OCI-LY1 (cell line): ENCODE results near the gene WWP2.

Source experiments
- H2AFZ ChIP-seq: fragments of 200-600 bp; sonication (generic), shearing (Covaris generic); 2 replicates; pipeline ENCODE4 v1.6.0; 2014; ENCODE audit warnings: antibody characterized with exemption, mild to moderate bottlenecking, low read length
- H3F3A ChIP-seq: fragments of 200-600 bp; sonication (generic), shearing (Covaris generic); 2 replicates; pipeline ENCODE4 v1.6.0; 2014; ENCODE audit warnings: mild to moderate bottlenecking, antibody characterized with exemption, low read length, moderate library complexity; ENCODE audit not compliant: insufficient read depth
- H3K27ac ChIP-seq: fragments of 200-600 bp; sonication (generic); 2 replicates; pipeline ENCODE4 v1.5.1; 2014; ENCODE audit warnings: low read length, mixed run types, mild to moderate bottlenecking, low read depth; ENCODE audit not compliant: poor library complexity, severe bottlenecking
- H3K27me3 ChIP-seq: fragments of 200-600 bp; sonication (generic); 2 replicates; pipeline ENCODE4 v1.6.0; 2014; ENCODE audit warnings: antibody characterized with exemption, mild to moderate bottlenecking, low read length, moderate library complexity; ENCODE audit not compliant: insufficient read depth
- H3K36me3 ChIP-seq: fragments of 200-600 bp; sonication (generic); 2 replicates; pipeline ENCODE4 v1.6.1; 2014; ENCODE audit warnings: mild to moderate bottlenecking, antibody characterized with exemption, low read length, moderate library complexity, mixed read lengths; ENCODE audit not compliant: insufficient read depth
- H3K4me1 ChIP-seq: fragments of 200-600 bp; sonication (generic); 2 replicates; pipeline ENCODE4 v1.5.1; 2014; ENCODE audit warnings: mild to moderate bottlenecking, low read length, moderate library complexity; ENCODE audit not compliant: insufficient read depth, severe bottlenecking
- H3K4me2 ChIP-seq: fragments of 200-600 bp; sonication (generic), shearing (Covaris generic); 2 replicates; pipeline ENCODE4 v1.6.1; 2014; ENCODE audit warnings: low read length
- H3K4me3 ChIP-seq: fragments of 200-600 bp; sonication (generic); 2 replicates; pipeline ENCODE4 v1.5.1; 2014; ENCODE audit warnings: low read length, low read depth, mild to moderate bottlenecking, mixed read lengths; ENCODE audit not compliant: poor library complexity, severe bottlenecking
- H3K79me2 ChIP-seq: fragments of 200-600 bp; shearing (Covaris generic); 2 replicates; pipeline ENCODE4 v1.6.1; 2016; ENCODE audit warnings: mixed run types, low read length, mixed read lengths; ENCODE audit not compliant: insufficient read depth
- H3K9ac ChIP-seq: fragments of 200-600 bp; sonication (generic), shearing (Covaris generic); 2 replicates; pipeline ENCODE4 v1.6.1; 2014; ENCODE audit warnings: mild to moderate bottlenecking, low read length, mixed read lengths
- H3K9me2 ChIP-seq: fragments of 200-600 bp; sonication (generic), shearing (Covaris generic); 2 replicates; pipeline ENCODE4 v1.6.1; 2014; ENCODE audit warnings: low read depth, mild to moderate bottlenecking, low read length, mixed read lengths
- H3K9me3 ChIP-seq: fragments of 200-600 bp; shearing (Covaris generic); 2 replicates; pipeline ENCODE4 v1.6.1; 2014; ENCODE audit warnings: low read length, mixed read lengths
- H4K20me1 ChIP-seq: fragments of 200-600 bp; sonication (generic), shearing (Covaris generic); 2 replicates; pipeline ENCODE4 v1.6.0; 2016; ENCODE audit warnings: mild to moderate bottlenecking, low read length; ENCODE audit not compliant: insufficient read depth
- EZH2 ChIP-seq: fragments of 200-600 bp; sonication (generic), shearing (Covaris generic); IDR thresholded peaks from 2 replicates; pipeline ENCODE4 v1.8.0; 2017; ENCODE audit warnings: borderline replicate concordance, mixed run types, mild to moderate bottlenecking, antibody characterized with exemption, low read length, moderate library complexity, mixed read lengths
- TF ChIP-seq, protein P1 (sequence below): fragments of 200-600 bp; sonication (generic), shearing (Covaris generic); IDR thresholded peaks from 2 replicates; pipeline ENCODE4 v1.5.1; 2017; ENCODE audit warnings: mild to moderate bottlenecking, antibody characterized with exemption, low read length, moderate library complexity, mixed read lengths

The WWP2 gene

DNA sequence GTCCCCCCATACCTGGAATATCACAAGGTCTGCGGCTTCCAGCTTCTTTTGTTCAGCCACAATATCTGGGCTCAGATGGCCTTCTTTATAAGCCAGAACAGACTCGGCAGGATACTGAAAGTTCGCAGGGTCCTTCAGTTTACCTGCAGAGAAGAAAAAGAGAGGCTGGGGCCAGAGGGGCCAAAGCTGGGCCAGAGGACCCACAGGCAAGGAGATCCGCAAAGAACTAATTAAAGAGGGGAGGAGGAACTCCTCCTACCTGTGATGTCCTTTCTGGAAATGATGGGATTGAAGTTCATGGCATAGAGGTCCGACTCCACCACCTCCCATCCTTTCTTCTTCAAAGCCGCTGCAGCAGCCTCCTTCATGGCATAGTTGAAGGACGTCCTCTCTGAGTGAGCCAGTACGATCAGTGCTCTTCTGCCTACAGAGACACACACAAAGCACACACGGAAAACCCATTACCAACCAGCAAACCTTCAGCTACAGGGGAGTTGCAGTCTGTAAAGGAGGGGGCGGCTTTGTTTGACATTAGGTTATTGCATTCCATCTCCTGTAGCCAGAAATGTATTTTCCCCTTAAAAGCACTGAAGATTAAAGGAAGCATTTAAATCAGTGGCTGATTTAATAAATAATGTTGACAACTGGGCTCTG is 43.9 kb upstream of the WWP2 start:
- Histone ChIP-seq H3K36me3 (peaks cover 5% of the 10 kb centered on the region; the same call in 1 of the 2 replicates), H3K27me3 (no peaks in the 10 kb centered on the region), H3K27ac (no peak overlapping the region), H3K4me1 (no peaks in the 10 kb centered on the region), H2AFZ (no peak overlapping the region), H3K9me2 (no peaks in the 10 kb centered on the region), H3F3A (no peaks in the 10 kb centered on the region), H4K20me1 (no peaks in the 10 kb centered on the region), H3K9ac (no peak overlapping the region), H3K4me2 (no peak overlapping the region), H3K4me3 (no peak overlapping the region), H3K9me3 (no peaks in the 10 kb centered on the region), H3K79me2 (no peaks in the 10 kb centered on the region)
- TF ChIP-seq, protein P1, sequence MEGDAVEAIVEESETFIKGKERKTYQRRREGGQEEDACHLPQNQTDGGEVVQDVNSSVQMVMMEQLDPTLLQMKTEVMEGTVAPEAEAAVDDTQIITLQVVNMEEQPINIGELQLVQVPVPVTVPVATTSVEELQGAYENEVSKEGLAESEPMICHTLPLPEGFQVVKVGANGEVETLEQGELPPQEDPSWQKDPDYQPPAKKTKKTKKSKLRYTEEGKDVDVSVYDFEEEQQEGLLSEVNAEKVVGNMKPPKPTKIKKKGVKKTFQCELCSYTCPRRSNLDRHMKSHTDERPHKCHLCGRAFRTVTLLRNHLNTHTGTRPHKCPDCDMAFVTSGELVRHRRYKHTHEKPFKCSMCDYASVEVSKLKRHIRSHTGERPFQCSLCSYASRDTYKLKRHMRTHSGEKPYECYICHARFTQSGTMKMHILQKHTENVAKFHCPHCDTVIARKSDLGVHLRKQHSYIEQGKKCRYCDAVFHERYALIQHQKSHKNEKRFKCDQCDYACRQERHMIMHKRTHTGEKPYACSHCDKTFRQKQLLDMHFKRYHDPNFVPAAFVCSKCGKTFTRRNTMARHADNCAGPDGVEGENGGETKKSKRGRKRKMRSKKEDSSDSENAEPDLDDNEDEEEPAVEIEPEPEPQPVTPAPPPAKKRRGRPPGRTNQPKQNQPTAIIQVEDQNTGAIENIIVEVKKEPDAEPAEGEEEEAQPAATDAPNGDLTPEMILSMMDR, result no peak
- TF ChIP-seq EZH2, result no peak

DNA sequence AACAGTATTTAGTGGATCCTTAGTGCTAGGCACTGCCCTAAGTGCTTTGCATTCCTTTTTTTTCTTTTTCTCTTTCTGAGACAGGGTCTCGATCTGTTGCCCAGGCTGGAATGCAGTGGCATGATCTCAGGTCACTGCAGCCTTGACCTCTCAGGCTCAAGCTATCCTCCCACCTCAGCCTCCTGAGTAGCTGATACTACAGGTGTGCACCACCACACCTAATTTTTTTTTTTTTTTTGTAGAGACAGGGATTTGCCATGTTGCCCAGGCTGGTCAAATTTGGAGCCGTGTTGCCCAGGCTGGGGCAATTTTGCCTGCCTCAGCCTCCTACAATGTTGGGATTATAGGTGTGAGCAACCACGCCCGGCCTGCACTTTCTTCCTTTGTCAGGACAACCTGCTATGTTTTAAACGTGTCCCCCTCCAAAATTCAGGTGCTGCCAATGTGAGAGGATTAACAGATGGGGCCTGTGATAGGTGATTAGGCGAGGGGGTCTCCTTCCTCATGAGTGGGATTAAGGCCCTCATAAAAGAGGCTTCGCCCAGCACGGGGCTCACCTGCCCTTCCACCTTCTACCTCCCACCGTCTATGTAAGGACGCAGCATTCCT is 41.2 kb upstream of the WWP2 start:
- no peak overlapping the region for H2AFZ ChIP-seq
- H3K36me3 ChIP-seq, result no peaks in the 10 kb centered on the region
- no peaks in the 10 kb centered on the region for H4K20me1 ChIP-seq
- H3F3A ChIP-seq, result no peaks in the 10 kb centered on the region
- H3K79me2 ChIP-seq, result no peaks in the 10 kb centered on the region
- no peaks in the 10 kb centered on the region for H3K9me2 ChIP-seq
- TF ChIP-seq, protein P1, result no peak
- no peak for TF ChIP-seq EZH2
- H3K4me1 ChIP-seq, result peaks cover 11% of the 10 kb centered on the region
- H3K9me3 ChIP-seq, result no peaks in the 10 kb centered on the region
- H3K27me3 ChIP-seq, result no peaks in the 10 kb centered on the region
- no peak overlapping the region for H3K4me2 ChIP-seq
- no peak overlapping the region for H3K27ac ChIP-seq
- no peak overlapping the region for H3K4me3 ChIP-seq
- H3K9ac ChIP-seq, result no peak overlapping the region

DNA sequence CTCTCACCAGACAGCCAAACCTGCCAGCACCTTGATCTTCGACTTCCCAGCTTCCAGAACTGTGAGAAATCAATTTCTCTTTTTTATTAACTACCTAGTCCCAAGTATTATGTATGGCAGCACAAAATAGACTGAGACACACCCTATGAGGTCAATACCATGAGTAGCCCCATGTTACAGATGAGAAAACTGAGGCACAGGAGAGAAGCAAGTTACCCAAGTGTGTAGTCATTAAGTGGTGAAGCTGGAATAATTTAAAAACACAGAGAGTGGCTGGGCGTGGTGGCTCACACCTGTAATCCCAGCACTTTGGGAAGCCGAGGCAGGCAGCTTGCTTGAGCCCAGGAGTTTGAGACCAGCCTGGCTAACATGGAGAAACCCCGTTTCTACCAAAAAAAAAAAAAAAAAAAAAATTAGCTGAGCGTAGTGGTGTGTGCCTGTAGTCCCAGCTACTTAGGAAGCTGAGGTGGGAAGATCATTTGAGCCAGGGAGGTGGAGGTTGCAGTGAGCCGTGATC is 40.6 kb upstream of the WWP2 start:
- Histone ChIP-seq H4K20me1 (no peaks in the 10 kb centered on the region), H3K27ac (no peak overlapping the region), H3K4me1 (peaks cover 14% of the 10 kb centered on the region), H3K9ac (no peak overlapping the region), H3K36me3 (no peaks in the 10 kb centered on the region), H3K79me2 (no peaks in the 10 kb centered on the region), H3K9me2 (no peaks in the 10 kb centered on the region), H3K9me3 (no peaks in the 10 kb centered on the region), H2AFZ (no peak overlapping the region), H3K4me2 (no peak overlapping the region), H3K4me3 (no peak overlapping the region), H3K27me3 (no peaks in the 10 kb centered on the region), H3F3A (no peaks in the 10 kb centered on the region)
- TF ChIP-seq EZH2, result no peak
- TF ChIP-seq, protein P1, result no peak
